Neural cell (in vitro differentiated cells): ENCODE measurements around the gene SNTG2. TPM values are rescaled to one million over a fixed set of nuclear protein-coding genes. Genes with fewer than 3 reads are reported as not detected.

Experiments
- H2AFZ ChIP-seq: fragments of 200-600, 300-800 bp; sonication (generic), shearing (Covaris generic); 2 replicates; pipeline ENCODE4 v1.6.0; 2014; ENCODE audit warnings: low read depth, mild to moderate bottlenecking, antibody characterized with exemption, low read length, moderate library complexity
- H3F3A ChIP-seq: fragments of 200-600 bp; shearing (Covaris generic); 2 replicates; pipeline ENCODE4 v1.6.1; 2016; ENCODE audit warnings: mild to moderate bottlenecking, moderate library complexity, mixed read lengths, antibody characterized with exemption, low read length; ENCODE audit not compliant: insufficient read depth, poor library complexity, severe bottlenecking
- H3K27ac ChIP-seq: fragments of 200-600, 300-800 bp; sonication (generic), shearing (Covaris generic); 2 replicates; pipeline ENCODE4 v1.5.1; 2014; ENCODE audit warnings: mild to moderate bottlenecking, low read length, moderate library complexity
- H3K27me3 ChIP-seq: fragments of 300-800, 200-600 bp; sonication (generic), shearing (Covaris generic); 2 replicates; pipeline ENCODE4 v1.6.0; 2014; ENCODE audit warnings: mild to moderate bottlenecking, low read depth, low read length, moderate library complexity; ENCODE audit not compliant: insufficient read depth
- H3K36me3 ChIP-seq: fragments of 300-800, 200-600 bp; sonication (generic), shearing (Covaris generic); 2 replicates; pipeline ENCODE4 v1.5.1; 2014; ENCODE audit warnings: mild to moderate bottlenecking, antibody characterized with exemption, low read length, moderate library complexity; ENCODE audit not compliant: insufficient read depth
- H3K4me2 ChIP-seq: fragments of 300-800, 200-600 bp; sonication (generic), shearing (Covaris generic); 2 replicates; pipeline ENCODE4 v1.6.0; 2014; ENCODE audit warnings: mild to moderate bottlenecking, low read length
- H3K4me3 ChIP-seq: fragments of 300-800, 200-600 bp; sonication (generic), shearing (Covaris generic); 2 replicates; pipeline ENCODE4 v1.5.1; 2014; ENCODE audit warnings: mild to moderate bottlenecking, low read length, moderate library complexity
- H3K79me2 ChIP-seq: fragments of 200-600 bp; shearing (Covaris generic); replicated peaks from 2 replicates; pipeline ENCODE4 v1.6.0; 2014; ENCODE audit warnings: mild to moderate bottlenecking, low read length, moderate library complexity; ENCODE audit not compliant: insufficient read depth
- H3K9ac ChIP-seq: fragments of 300-800, 200-600 bp; sonication (generic), shearing (Covaris generic); 2 replicates; pipeline ENCODE4 v1.6.1; 2016; ENCODE audit warnings: mild to moderate bottlenecking, low read length, mixed read lengths
- H3K9me2 ChIP-seq: fragments of 200-600 bp; shearing (Covaris generic); 2 replicates; pipeline ENCODE4 v1.6.1; 2016; ENCODE audit warnings: mild to moderate bottlenecking, low read length, mixed read lengths; ENCODE audit not compliant: insufficient read depth
- H3K9me3 ChIP-seq: fragments of 200-600, 300-800 bp; sonication (generic), shearing (Covaris generic); 2 replicates; pipeline ENCODE4 v1.6.1; 2016; ENCODE audit warnings: mild to moderate bottlenecking, mixed run types, low read length, moderate library complexity, mixed read lengths
- H4K20me1 ChIP-seq: fragments of 200-600 bp; shearing (Covaris generic); 2 replicates; pipeline ENCODE4 v1.6.1; 2016; ENCODE audit warnings: mild to moderate bottlenecking, mixed run types; ENCODE audit not compliant: insufficient read depth
- EP300 ChIP-seq: fragments of 450-650 bp; conservative IDR thresholded peaks from 2 replicates; pipeline ENCODE4 v1.6.1; 2014; ENCODE audit warnings: antibody characterized with exemption, mild to moderate bottlenecking, moderate library complexity; ENCODE audit not compliant: poor library complexity, severe bottlenecking
- EZH2 ChIP-seq: fragments of 200-600, 300-800 bp; shearing (Covaris generic), sonication (generic); IDR thresholded peaks from 2 replicates; pipeline ENCODE4 v1.6.1; 2014; ENCODE audit warnings: antibody characterized with exemption, low read length, borderline replicate concordance, mild to moderate bottlenecking; ENCODE audit not compliant: insufficient read depth, poor library complexity, severe bottlenecking
- MXI1 ChIP-seq: fragments of 450-650 bp; conservative IDR thresholded peaks from 2 replicates; pipeline ENCODE4 v1.6.1; 2014; ENCODE audit warnings: antibody characterized with exemption, mild to moderate bottlenecking; ENCODE audit not compliant: poor library complexity, severe bottlenecking
- POLR2AphosphoS5 ChIP-seq: IDR thresholded peaks from 2 replicates; pipeline ENCODE4 v1.6.1; 2012
- RAD21 ChIP-seq: fragments of 450-650 bp; conservative IDR thresholded peaks from 2 replicates; pipeline ENCODE4 v1.6.1; 2014; ENCODE audit warnings: antibody characterized with exemption, mild to moderate bottlenecking, moderate library complexity
- SMC3 ChIP-seq: fragments of 450-650 bp; conservative IDR thresholded peaks from 2 replicates; pipeline ENCODE4 v1.6.1; 2014; ENCODE audit warnings: antibody characterized with exemption, mild to moderate bottlenecking, moderate library complexity; ENCODE audit not compliant: poor library complexity
- TAF1 ChIP-seq: IDR thresholded peaks from 2 replicates; pipeline ENCODE4 v1.6.1; 2012; ENCODE audit warnings: low read depth
- polyA plus RNA-seq: library from polyadenylated mRNA; depleted of rRNA; stranded (reverse); fragments of >200 nt; gene quantifications from 2 replicates; pipeline ENCODE4 v1.2.3, GENCODE V29; 2014
- TF ChIP-seq, protein P1 (sequence below): IDR thresholded peaks from 2 replicates; pipeline ENCODE4 v1.6.1; 2012; ENCODE audit warnings: borderline replicate concordance
- TF ChIP-seq, protein P2 (sequence below): fragments of 450-650 bp; IDR thresholded peaks from 2 replicates; pipeline ENCODE4 v1.5.1; 2014; ENCODE audit warnings: antibody characterized with exemption, mild to moderate bottlenecking, moderate library complexity; ENCODE audit not compliant: poor library complexity, severe bottlenecking

SNTG2 gene
- polyA plus RNA-seq, 1 donor from 2014 or later = not detected

DNA sequence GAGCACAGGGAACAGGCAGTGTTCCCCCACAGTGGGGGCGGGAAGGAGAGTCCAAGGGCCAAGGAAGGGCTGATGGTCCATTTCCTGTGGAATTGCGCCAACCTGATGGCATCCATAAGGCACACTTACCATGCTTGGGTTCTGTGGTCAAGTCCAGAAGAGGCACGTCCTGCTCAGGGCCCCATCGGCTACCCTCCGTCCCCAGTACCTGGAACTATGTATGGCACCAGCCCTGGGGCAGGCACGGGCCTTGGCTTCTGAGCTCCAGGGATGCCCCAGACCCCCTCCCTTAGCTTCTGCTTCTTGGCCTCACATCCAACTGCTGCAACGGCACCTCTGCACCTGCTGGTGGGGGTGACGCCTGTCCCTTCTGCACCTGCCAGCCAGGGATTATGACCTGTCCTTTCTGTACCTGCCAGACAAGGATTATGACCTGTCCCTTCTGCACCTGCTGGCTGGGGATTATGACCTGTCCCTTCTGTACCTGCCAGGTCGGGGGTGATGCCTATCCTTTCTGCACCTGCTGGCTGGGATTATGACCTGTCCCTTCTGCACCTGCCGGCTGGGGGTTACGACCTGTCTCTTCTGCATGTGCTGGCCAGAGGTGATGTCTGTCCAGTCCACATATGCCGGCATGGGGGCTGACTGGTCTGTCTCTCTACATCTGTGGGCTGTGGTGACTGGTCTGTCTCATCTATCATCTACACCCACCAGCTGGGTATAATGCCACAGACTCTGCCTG is 45.4 kb upstream of the SNTG2 start:
- no peak overlapping the region for H2AFZ ChIP-seq
- TF ChIP-seq RAD21 (no peak), MXI1 (no peak), EZH2 (no peak), EP300 (no peak), TAF1 (no peak), SMC3 (no peak), POLR2AphosphoS5 (no peak)
- TF ChIP-seq, protein P1, sequence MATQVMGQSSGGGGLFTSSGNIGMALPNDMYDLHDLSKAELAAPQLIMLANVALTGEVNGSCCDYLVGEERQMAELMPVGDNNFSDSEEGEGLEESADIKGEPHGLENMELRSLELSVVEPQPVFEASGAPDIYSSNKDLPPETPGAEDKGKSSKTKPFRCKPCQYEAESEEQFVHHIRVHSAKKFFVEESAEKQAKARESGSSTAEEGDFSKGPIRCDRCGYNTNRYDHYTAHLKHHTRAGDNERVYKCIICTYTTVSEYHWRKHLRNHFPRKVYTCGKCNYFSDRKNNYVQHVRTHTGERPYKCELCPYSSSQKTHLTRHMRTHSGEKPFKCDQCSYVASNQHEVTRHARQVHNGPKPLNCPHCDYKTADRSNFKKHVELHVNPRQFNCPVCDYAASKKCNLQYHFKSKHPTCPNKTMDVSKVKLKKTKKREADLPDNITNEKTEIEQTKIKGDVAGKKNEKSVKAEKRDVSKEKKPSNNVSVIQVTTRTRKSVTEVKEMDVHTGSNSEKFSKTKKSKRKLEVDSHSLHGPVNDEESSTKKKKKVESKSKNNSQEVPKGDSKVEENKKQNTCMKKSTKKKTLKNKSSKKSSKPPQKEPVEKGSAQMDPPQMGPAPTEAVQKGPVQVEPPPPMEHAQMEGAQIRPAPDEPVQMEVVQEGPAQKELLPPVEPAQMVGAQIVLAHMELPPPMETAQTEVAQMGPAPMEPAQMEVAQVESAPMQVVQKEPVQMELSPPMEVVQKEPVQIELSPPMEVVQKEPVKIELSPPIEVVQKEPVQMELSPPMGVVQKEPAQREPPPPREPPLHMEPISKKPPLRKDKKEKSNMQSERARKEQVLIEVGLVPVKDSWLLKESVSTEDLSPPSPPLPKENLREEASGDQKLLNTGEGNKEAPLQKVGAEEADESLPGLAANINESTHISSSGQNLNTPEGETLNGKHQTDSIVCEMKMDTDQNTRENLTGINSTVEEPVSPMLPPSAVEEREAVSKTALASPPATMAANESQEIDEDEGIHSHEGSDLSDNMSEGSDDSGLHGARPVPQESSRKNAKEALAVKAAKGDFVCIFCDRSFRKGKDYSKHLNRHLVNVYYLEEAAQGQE = no peak
- TF ChIP-seq, protein P2, sequence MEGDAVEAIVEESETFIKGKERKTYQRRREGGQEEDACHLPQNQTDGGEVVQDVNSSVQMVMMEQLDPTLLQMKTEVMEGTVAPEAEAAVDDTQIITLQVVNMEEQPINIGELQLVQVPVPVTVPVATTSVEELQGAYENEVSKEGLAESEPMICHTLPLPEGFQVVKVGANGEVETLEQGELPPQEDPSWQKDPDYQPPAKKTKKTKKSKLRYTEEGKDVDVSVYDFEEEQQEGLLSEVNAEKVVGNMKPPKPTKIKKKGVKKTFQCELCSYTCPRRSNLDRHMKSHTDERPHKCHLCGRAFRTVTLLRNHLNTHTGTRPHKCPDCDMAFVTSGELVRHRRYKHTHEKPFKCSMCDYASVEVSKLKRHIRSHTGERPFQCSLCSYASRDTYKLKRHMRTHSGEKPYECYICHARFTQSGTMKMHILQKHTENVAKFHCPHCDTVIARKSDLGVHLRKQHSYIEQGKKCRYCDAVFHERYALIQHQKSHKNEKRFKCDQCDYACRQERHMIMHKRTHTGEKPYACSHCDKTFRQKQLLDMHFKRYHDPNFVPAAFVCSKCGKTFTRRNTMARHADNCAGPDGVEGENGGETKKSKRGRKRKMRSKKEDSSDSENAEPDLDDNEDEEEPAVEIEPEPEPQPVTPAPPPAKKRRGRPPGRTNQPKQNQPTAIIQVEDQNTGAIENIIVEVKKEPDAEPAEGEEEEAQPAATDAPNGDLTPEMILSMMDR = no peak
- H3K9me3 ChIP-seq = no peaks in the 10 kb centered on the region
- H3K4me2 ChIP-seq = no peak overlapping the region
- H3K9ac ChIP-seq = no peak overlapping the region
- H3K79me2 ChIP-seq = no peaks in the 10 kb centered on the region
- no peaks in the 10 kb centered on the region for H3K9me2 ChIP-seq
- no peaks in the 10 kb centered on the region for H4K20me1 ChIP-seq
- no peak overlapping the region for H3K27ac ChIP-seq
- H3K27me3 ChIP-seq = no peaks in the 10 kb centered on the region
- no peaks in the 10 kb centered on the region for H3K36me3 ChIP-seq
- H3K4me3 ChIP-seq = no peak overlapping the region
- no peaks in the 10 kb centered on the region for H3F3A ChIP-seq

DNA sequence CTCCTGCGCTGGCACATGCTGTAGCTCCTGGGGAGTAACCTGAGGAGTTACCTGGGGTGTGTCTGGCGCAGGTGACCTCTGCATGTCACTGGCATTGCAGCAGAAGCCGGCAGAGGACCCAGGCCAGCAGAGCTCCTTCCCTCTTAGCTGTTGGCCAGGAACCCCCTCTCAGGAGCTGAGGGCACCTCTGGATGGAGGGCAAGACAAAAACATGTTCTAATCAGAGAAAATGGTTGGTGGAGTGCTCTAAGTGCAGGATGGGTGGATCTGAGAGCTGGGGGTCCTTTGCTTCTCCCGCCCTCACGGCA is 44.9 kb upstream of the SNTG2 start:
- H3K9ac ChIP-seq = no peak overlapping the region
- H3K79me2 ChIP-seq = no peaks in the 10 kb centered on the region
- no peaks in the 10 kb centered on the region for H3K9me2 ChIP-seq
- H3K4me2 ChIP-seq = no peak overlapping the region
- H3K36me3 ChIP-seq = no peaks in the 10 kb centered on the region
- no peaks in the 10 kb centered on the region for H3K9me3 ChIP-seq
- no peak overlapping the region for H3K27ac ChIP-seq
- TF ChIP-seq, protein P2 = no peak
- TF ChIP-seq EZH2 (no peak), SMC3 (no peak), MXI1 (no peak), TAF1 (no peak), POLR2AphosphoS5 (no peak), EP300 (no peak), RAD21 (no peak)
- TF ChIP-seq, protein P1 = no peak
- H2AFZ ChIP-seq = no peak overlapping the region
- H4K20me1 ChIP-seq = no peaks in the 10 kb centered on the region
- no peaks in the 10 kb centered on the region for H3K27me3 ChIP-seq
- H3F3A ChIP-seq = no peaks in the 10 kb centered on the region
- no peak overlapping the region for H3K4me3 ChIP-seq
